Cortex of kidney (tissue), 1 donor: ENCODE results near the gene KRTAP6-3.

Experiments used
- DNase-seq: peaks from one replicate; lab custom pipeline; 2025; lab: John Stamatoyannopoulos, UW

The KRTAP6-3 gene

GRCh38 chr21:30592140-30592539 lies at the start of gene KRTAP6-3:
TSS of gene KRTAP6-3 (plus strand) at chr21:30592440. CDS start at chr21:30592446, 6 bp downstream.
- no peak for DNase-seq

- DNase-seq: no peak
Measured at GRCh38 chr21:30552782-30553181, 39.5 kb upstream of the KRTAP6-3 start.

- no peak for DNase-seq
Measured at GRCh38 chr21:30555095-30555494, 37.1 kb upstream of the KRTAP6-3 start.

- no peak for DNase-seq
Measured at GRCh38 chr21:30561264-30561895, 30.9 kb upstream of the KRTAP6-3 start, which contains the start of gene KRTAP19-7. TSS of gene KRTAP19-7 (minus strand) at chr21:30561314. CDS start at chr21:30561289, 25 bp downstream.

GRCh38 chr21:30561957-30562356 lies 30.3 kb upstream of the KRTAP6-3 start:
- no peak for DNase-seq

GRCh38 chr21:30563072-30563471 lies 29.2 kb upstream of the KRTAP6-3 start:
- no peak for DNase-seq

- no peak for DNase-seq
Measured at GRCh38 chr21:30563630-30564029, 28.6 kb upstream of the KRTAP6-3 start.

- no peak for DNase-seq
Measured at GRCh38 chr21:30567617-30568016, 24.6 kb upstream of the KRTAP6-3 start.

- no peak for DNase-seq
Measured at GRCh38 chr21:30577766-30578165, 14.5 kb upstream of the KRTAP6-3 start.

- DNase-seq: no peak
Measured at GRCh38 chr21:30579346-30579745, 12.9 kb upstream of the KRTAP6-3 start.

GRCh38 chr21:30580132-30580531 lies 12.1 kb upstream of the KRTAP6-3 start:
- DNase-seq: no peak

GRCh38 chr21:30582870-30583269 lies 9.4 kb upstream of the KRTAP6-3 start:
- DNase-seq: no peak

- DNase-seq: no peak
Measured at GRCh38 chr21:30590297-30590696, 1.9 kb upstream of the KRTAP6-3 start, which contains the start of gene KRTAP22-2. TSS of gene KRTAP22-2 (minus strand) at chr21:30590397.

GRCh38 chr21:30598802-30599201 lies 6.6 kb downstream of the KRTAP6-3 start, which contains the start of gene KRTAP6-2:
TSS of gene KRTAP6-2 (minus strand) at chr21:30598902. CDS start at chr21:30598874, 28 bp downstream.
- DNase-seq: no peak

- no peak for DNase-seq
Measured at GRCh38 chr21:30600787-30601186, 8.5 kb downstream of the KRTAP6-3 start, which contains the start of gene KRTAP22-1. TSS of gene KRTAP22-1 (plus strand) at chr21:30601087.

- no peak for DNase-seq
Measured at GRCh38 chr21:30605968-30606367, 13.7 kb downstream of the KRTAP6-3 start.

- no peak for DNase-seq
Measured at GRCh38 chr21:30612132-30612531, 19.9 kb downstream of the KRTAP6-3 start.

GRCh38 chr21:30613836-30614235 lies 21.6 kb downstream of the KRTAP6-3 start, which contains the start of gene KRTAP6-1:
TSS of gene KRTAP6-1 (minus strand) at chr21:30613930. CDS start at chr21:30613904, 26 bp downstream.
- DNase-seq: no peak

- no peak for DNase-seq
Measured at GRCh38 chr21:30615199-30615598, 23.0 kb downstream of the KRTAP6-3 start.

- no peak for DNase-seq
Measured at GRCh38 chr21:30616125-30616524, 23.9 kb downstream of the KRTAP6-3 start, which contains the start of gene KRTAP20-1. TSS of gene KRTAP20-1 (plus strand) at chr21:30616425. CDS start at chr21:30616455, 30 bp downstream.

- DNase-seq: no peak
Measured at GRCh38 chr21:30620080-30620479, 27.8 kb downstream of the KRTAP6-3 start.

GRCh38 chr21:30620522-30620921 lies 28.3 kb downstream of the KRTAP6-3 start, which contains the start of gene KRTAP20-4:
TSS of gene KRTAP20-4 (plus strand) at chr21:30620627.
- no peak for DNase-seq

GRCh38 chr21:30623362-30623761 lies 31.1 kb downstream of the KRTAP6-3 start:
- no peak for DNase-seq
